Vagina (tissue), 2 donors: Measurements from ENCODE around the gene HSF2BP. TPM values are rescaled to one million over a fixed set of nuclear protein-coding genes. Genes with fewer than 3 reads are reported as not detected.

ENCODE experiments used
- DNase-seq, 2 donors: peaks; one replicate each; pipeline ENCODE4 v3.0.0-alpha.2; 2017; ENCODE audit errors: extremely low spot score in 2 of 2
- H3K27ac ChIP-seq: fragments of 200-600 bp; sonication (generic); one replicate; pipeline ENCODE4 v1.5.1; 2019
- H3K27me3 ChIP-seq: fragments of 200-600 bp; sonication (generic); one replicate; pipeline ENCODE4 v1.5.1; 2019
- H3K36me3 ChIP-seq, 2 donors: fragments of 200-600 bp; sonication (generic); one replicate each; pipeline ENCODE4 v1.5.1; 2017 to 2019
- H3K4me1 ChIP-seq: fragments of 200-600 bp; sonication (generic); one replicate; pipeline ENCODE4 v1.5.1; 2019
- H3K4me3 ChIP-seq, 2 donors: fragments of 200-600 bp; sonication (generic); 1 replicate in 1 of 2; 2 replicates in 1 of 2; pipeline ENCODE4 v1.5.1; 2016 to 2019
- H3K9me3 ChIP-seq: fragments of 200-600 bp; sonication (generic); one replicate; pipeline ENCODE4 v1.5.1; 2019
- POLR2A ChIP-seq, 2 donors: fragments of 450-650 bp; IDR thresholded peaks; one replicate each; pipeline ENCODE4 v1.6.1; 2017; ENCODE audit warnings: antibody characterized with exemption in 2 of 2, mild to moderate bottlenecking in 2 of 2, moderate library complexity in 2 of 2
- POLR2AphosphoS5 ChIP-seq, 2 donors: sonication (generic); formaldehyde crosslinking; IDR thresholded peaks; one replicate each; pipeline ENCODE4 v1.9.0; 2017; ENCODE audit warnings: antibody characterized with exemption in 2 of 2, mild to moderate bottlenecking in 2 of 2, low read depth in 1 of 2; ENCODE audit not compliant: insufficient read depth in 1 of 2
- intact Hi-C: fragments of 100-400 bp; cut with DNase I; formaldehyde crosslinking; loops from one replicate; pipeline ENCODE4 v1.15.1; 2023
- total RNA-seq: library from RNA; depleted of rRNA; stranded (reverse); fragments of >200 nt; gene quantifications from one replicate; pipeline ENCODE4 v1.2.3, GENCODE V29; 2016
- TF ChIP-seq, protein P1 (sequence below), 3 experiments: fragments of 450-650 bp in 2 of 3; fragments of 200-600 bp in 1 of 3; sonication (generic) in 1 of 3; IDR thresholded peaks; one replicate each; pipeline ENCODE4 v1.5.1; 2017 to 2019; ENCODE audit warnings: antibody characterized with exemption in 3 of 3, mild to moderate bottlenecking in 2 of 3, moderate library complexity in 2 of 3

HSF2BP gene
- total RNA-seq, 1 donor from 2014 or later: 2.7 TPM

DNA sequence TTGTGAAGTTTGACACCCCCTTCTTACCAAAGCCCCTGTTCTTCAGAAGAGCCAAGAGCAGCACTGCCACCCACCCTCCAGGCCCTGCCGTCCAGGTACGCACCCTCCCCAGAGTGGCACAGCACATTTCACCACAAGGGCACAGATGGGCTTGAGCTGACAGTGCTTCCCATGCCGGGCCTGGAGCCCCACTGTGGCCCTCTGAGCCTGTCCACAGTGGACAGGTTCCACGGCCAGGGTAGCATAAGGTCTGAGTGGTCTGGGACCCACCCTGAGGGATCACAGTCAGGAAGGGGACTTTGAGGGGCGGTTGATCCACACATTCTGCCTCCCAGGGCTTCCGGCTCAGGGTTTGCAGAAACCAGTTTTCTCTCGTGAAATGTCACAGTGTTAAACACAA is 31.1 kb upstream of the HSF2BP start:
- Histone ChIP-seq H3K36me3 (peaks cover 0 to 80% of the 10 kb centered on the region in 2 donors), H3K27ac (no peak overlapping the region), H3K27me3 (no peaks in the 10 kb centered on the region), H3K4me1 (no peaks in the 10 kb centered on the region), H3K4me3 (no peak overlapping the region), H3K9me3 (no peaks in the 10 kb centered on the region)
- TF ChIP-seq, protein P1, sequence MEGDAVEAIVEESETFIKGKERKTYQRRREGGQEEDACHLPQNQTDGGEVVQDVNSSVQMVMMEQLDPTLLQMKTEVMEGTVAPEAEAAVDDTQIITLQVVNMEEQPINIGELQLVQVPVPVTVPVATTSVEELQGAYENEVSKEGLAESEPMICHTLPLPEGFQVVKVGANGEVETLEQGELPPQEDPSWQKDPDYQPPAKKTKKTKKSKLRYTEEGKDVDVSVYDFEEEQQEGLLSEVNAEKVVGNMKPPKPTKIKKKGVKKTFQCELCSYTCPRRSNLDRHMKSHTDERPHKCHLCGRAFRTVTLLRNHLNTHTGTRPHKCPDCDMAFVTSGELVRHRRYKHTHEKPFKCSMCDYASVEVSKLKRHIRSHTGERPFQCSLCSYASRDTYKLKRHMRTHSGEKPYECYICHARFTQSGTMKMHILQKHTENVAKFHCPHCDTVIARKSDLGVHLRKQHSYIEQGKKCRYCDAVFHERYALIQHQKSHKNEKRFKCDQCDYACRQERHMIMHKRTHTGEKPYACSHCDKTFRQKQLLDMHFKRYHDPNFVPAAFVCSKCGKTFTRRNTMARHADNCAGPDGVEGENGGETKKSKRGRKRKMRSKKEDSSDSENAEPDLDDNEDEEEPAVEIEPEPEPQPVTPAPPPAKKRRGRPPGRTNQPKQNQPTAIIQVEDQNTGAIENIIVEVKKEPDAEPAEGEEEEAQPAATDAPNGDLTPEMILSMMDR (IDR thresholded peaks at IDR 0.05): no peak
- TF ChIP-seq POLR2AphosphoS5 (IDR thresholded peaks at IDR 0.05; ENCODE audit: insufficient read depth in 1 of 2, low read depth in 1 of 2) (no peak), POLR2A (IDR thresholded peaks at IDR 0.05) (no peak)
- no peak for DNase-seq
- intact Hi-C loops: no loop called here

DNA sequence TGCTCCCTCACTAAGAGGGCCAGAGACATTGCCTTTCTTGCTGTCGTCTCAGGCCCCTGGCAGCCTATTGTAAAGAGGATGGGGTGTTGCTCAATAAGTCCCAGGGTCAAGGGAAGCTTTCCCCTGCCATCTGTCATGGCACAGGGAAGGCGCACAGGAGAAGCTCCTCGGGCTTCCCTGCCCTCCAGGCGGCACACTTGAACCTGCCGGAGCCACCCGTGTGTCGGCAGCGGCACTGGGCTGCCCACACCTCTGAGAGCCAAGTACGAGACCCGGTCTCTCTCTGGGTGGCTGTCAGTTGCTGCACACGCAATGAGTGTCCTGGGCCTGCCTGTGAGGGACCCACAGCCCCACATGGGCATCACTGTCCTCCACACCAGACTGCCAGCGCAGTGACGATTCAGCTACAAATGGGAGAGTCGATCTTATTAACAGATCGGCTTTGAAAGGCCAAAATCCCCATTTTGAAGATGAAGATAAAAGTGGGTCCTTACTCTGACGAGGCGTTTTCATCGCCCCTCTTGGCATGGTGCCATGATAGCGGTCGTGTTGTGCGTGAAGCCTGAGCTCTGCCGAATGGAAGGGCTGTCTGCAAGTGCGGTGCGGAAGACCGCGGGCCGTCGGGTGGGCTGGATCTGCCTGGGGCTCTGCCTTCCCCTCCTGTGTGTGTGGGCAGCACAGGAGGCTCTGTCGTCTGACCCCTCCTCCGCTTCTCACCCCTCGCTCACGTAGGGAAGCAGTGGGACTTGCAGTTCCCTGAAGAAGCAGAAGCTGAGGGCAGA is 30.5 kb upstream of the HSF2BP start:
- no peaks in the 10 kb centered on the region for H3K9me3 ChIP-seq
- TF ChIP-seq, protein P1 (IDR thresholded peaks at IDR 0.05): no peak
- TF ChIP-seq POLR2AphosphoS5 (IDR thresholded peaks at IDR 0.05; ENCODE audit: insufficient read depth in 1 of 2, low read depth in 1 of 2) (no peak), POLR2A (IDR thresholded peaks at IDR 0.05) (no peak)
- intact Hi-C loops: no loop called here
- DNase-seq: no peak
- H3K36me3 ChIP-seq: peaks cover 0 to 86% of the 10 kb centered on the region in 2 donors
- H3K27ac ChIP-seq: no peak overlapping the region
- H3K27me3 ChIP-seq: no peaks in the 10 kb centered on the region
- no peaks in the 10 kb centered on the region for H3K4me1 ChIP-seq
- H3K4me3 ChIP-seq: no peak overlapping the region

DNA sequence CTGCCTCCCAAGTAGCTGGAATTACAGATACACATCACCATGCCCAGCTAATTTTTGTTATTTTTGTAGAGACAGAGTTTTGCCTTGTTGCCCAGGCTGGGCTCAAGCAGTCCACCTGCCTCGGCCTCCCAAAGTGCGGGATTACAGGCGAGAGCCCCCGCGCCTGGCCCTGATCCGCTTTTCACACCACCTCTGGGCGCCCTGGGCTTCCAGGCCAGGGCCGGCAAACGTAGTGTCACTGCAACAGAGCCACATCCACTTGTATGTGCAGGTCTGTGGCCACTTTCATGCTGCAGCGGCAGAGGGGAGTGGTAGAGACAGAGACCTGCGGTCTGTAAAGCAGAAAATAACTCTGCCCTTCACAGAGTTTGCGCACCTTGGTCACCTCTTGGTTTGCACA is 29.6 kb upstream of the HSF2BP start:
- intact Hi-C loops: no loop called here
- H3K36me3 ChIP-seq: peaks cover 0 to 92% of the 10 kb centered on the region in 2 donors

DNA sequence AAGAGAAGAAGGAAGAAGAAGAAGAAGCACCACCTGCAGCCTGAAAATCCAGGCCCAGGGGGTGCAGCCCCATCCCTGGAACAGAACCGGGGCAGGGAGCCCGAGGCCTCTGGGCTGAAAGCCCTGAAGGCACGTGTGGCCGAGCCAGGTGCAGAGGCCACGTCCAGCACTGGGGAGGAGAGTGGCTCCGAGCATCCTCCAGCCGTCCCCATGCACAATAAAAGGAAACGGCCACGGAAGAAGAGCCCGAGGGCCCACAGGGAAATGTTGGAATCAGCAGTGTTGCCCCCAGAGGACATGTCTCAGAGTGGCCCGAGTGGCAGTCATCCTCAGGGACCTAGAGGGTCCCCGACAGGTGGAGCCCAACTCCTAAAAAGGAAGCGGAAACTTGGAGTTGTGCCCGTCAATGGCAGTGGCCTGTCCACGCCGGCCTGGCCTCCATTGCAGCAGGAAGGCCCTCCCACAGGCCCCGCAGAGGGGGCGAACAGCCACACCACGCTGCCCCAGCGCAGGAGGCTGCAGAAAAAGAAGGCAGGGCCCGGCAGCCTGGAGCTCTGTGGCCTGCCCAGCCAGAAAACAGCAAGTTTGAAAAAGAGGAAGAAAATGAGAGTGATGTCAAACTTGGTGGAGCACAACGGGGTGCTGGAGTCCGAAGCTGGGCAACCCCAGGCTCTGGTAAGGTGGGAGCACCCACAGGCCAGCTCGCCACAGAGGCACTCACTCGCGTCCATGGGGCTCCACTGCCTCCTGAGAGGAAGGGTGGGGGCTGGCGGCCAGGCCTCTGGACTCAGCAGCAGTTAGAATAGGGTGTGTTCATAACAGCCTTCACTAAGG is 28.5 kb upstream of the HSF2BP start:
- no peak for DNase-seq
- Histone ChIP-seq H3K27ac (no peak overlapping the region), H3K36me3 (peaks cover 0 to 88% of the 10 kb centered on the region in 2 donors), H3K9me3 (no peaks in the 10 kb centered on the region), H3K4me1 (no peaks in the 10 kb centered on the region), H3K4me3 (no peak overlapping the region), H3K27me3 (no peaks in the 10 kb centered on the region)
- intact Hi-C loops: no loop called here
- TF ChIP-seq POLR2A (IDR thresholded peaks at IDR 0.05) (no peak), POLR2AphosphoS5 (IDR thresholded peaks at IDR 0.05; ENCODE audit: insufficient read depth in 1 of 2, low read depth in 1 of 2) (no peak)
- TF ChIP-seq, protein P1 (IDR thresholded peaks at IDR 0.05): no peak

More for the DNA sequence above, 29.6 kb upstream of the HSF2BP start:
- H3K9me3 ChIP-seq: no peaks in the 10 kb centered on the region
- H3K4me1 ChIP-seq: no peaks in the 10 kb centered on the region
- no peaks in the 10 kb centered on the region for H3K27me3 ChIP-seq
- no peak overlapping the region for H3K4me3 ChIP-seq
- no peak for DNase-seq
- TF ChIP-seq POLR2A (IDR thresholded peaks at IDR 0.05) (no peak), POLR2AphosphoS5 (IDR thresholded peaks at IDR 0.05; ENCODE audit: insufficient read depth in 1 of 2, low read depth in 1 of 2) (no peak)
- TF ChIP-seq, protein P1 (IDR thresholded peaks at IDR 0.05): no peak
- H3K27ac ChIP-seq: no peak overlapping the region
